Nephron progenitor cell (in vitro differentiated cells): ENCODE results near the gene CHST9.

Experiments
- DNase-seq: peaks from one replicate; pipeline ENCODE4 v3.0.0; 2021
- H3K27ac Mint-ChIP-seq: 2 replicates; pipeline ENCODE4 v1.8.0; 2021; ENCODE audit warnings: mild to moderate bottlenecking, moderate library complexity, mixed read lengths
- H3K27me3 Mint-ChIP-seq: 2 replicates; pipeline ENCODE4 v1.8.0; 2021; ENCODE audit warnings: mild to moderate bottlenecking, low read depth, mixed read lengths; ENCODE audit not compliant: poor library complexity
- H3K36me3 Mint-ChIP-seq: 2 replicates; pipeline ENCODE4 v1.8.0; 2021; ENCODE audit warnings: low read depth, mixed read lengths
- H3K4me1 Mint-ChIP-seq: 2 replicates; pipeline ENCODE4 v1.8.0; 2021; ENCODE audit warnings: mixed read lengths
- H3K4me3 Mint-ChIP-seq: 2 replicates; pipeline ENCODE4 v1.8.0; 2021; ENCODE audit warnings: mild to moderate bottlenecking, moderate library complexity, mixed read lengths
- H3K9me3 Mint-ChIP-seq: 2 replicates; pipeline ENCODE4 v1.8.0; 2021; ENCODE audit warnings: mild to moderate bottlenecking, moderate library complexity, mixed read lengths
- TF ChIP-seq, protein P1 (sequence below): fragments of 200-600 bp; sonication (generic); IDR thresholded peaks from 2 replicates; pipeline ENCODE4 v1.5.0; 2021; ENCODE audit warnings: antibody characterized with exemption

CHST9 gene

DNA sequence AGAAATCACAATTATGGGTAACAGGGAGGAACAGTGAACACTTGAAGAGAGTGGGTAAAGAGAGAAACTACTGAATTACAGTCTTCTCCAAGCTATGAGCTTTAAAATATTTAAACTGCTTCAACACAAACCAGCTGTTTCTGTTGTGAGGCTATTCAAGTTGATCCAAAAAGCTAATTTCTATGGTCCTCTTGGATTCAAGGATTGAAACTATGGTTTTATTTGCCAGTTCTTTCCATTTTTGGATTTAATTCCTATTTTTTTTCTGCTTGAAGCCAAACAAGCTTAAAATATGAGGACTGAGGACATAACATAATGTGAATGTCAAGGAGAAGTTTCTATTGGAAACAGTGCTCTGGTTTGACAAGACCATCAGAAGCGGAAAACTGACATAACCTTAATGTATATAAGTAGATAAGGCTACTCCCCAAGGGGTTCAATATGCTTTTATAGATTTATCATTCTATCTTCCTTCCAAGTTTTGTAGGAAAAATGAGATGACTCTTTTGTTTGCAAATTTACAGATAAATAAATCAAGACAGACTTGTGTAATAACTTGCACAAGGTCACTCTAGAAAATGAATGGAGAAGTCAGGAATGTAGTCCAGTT, 258.9 kb downstream of the CHST9 start:
- Mint-ChIP-seq H3K27ac (no peak overlapping the region), H3K36me3 (peaks cover 5% of the 10 kb centered on the region), H3K9me3 (peaks cover 20% of the 10 kb centered on the region), H3K4me3 (no peak overlapping the region), H3K27me3 (peaks cover 10% of the 10 kb centered on the region), H3K4me1 (peaks cover 16% of the 10 kb centered on the region)
- TF ChIP-seq, protein P1, sequence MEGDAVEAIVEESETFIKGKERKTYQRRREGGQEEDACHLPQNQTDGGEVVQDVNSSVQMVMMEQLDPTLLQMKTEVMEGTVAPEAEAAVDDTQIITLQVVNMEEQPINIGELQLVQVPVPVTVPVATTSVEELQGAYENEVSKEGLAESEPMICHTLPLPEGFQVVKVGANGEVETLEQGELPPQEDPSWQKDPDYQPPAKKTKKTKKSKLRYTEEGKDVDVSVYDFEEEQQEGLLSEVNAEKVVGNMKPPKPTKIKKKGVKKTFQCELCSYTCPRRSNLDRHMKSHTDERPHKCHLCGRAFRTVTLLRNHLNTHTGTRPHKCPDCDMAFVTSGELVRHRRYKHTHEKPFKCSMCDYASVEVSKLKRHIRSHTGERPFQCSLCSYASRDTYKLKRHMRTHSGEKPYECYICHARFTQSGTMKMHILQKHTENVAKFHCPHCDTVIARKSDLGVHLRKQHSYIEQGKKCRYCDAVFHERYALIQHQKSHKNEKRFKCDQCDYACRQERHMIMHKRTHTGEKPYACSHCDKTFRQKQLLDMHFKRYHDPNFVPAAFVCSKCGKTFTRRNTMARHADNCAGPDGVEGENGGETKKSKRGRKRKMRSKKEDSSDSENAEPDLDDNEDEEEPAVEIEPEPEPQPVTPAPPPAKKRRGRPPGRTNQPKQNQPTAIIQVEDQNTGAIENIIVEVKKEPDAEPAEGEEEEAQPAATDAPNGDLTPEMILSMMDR = no peak
- DNase-seq = no peak

DNA sequence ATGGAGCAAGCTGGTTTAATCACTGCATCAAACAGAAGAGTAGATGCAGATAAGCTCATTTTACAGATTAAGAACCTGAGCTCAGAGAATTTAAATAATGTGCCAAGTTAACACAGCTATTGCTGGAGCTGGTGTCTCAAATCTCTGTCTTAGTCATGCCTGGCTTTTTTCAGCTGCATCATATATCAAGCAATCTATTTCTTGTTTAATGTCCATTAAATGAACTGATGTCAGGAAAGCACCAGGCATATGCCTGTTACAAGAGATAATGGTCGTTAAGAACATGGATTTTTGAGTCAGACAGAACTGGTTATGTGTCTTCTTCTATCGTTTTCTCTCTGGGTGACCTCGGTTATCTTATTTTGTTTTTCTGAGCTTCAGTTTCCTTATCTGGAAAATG, 259.8 kb downstream of the CHST9 start:
- Mint-ChIP-seq H3K27ac (no peak overlapping the region), H3K9me3 (peaks cover 27% of the 10 kb centered on the region), H3K27me3 (peaks cover 10% of the 10 kb centered on the region), H3K4me3 (no peak overlapping the region), H3K4me1 (peaks cover 23% of the 10 kb centered on the region), H3K36me3 (peaks cover 5% of the 10 kb centered on the region)
- no peak for DNase-seq
- TF ChIP-seq, protein P1 = no peak

DNA sequence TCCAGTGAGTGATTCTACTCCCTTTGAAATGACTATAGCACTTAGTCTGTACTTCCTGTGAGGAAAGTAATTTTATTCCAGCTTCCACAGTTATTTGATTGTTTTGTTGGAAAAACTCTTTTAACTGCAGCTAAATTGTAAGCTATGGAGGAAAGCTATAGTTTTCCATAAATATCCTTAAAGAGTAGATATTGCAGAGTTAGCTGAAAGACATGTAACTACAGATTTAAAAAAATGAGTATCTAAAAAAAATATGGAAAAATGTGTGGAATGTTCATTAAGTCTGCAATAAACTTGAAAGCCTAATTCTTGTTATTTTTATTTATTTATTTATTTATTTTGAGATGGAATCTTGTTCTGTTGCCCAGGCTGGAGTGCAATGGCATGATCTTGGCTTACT, 262.8 kb downstream of the CHST9 start:
- Mint-ChIP-seq H3K27me3 (peaks cover 7% of the 10 kb centered on the region), H3K4me3 (no peak overlapping the region), H3K27ac (no peak overlapping the region), H3K4me1 (peaks cover 28% of the 10 kb centered on the region), H3K36me3 (peaks cover 5% of the 10 kb centered on the region), H3K9me3 (peaks cover 27% of the 10 kb centered on the region)
- no peak for DNase-seq
- TF ChIP-seq, protein P1 = no peak

DNA sequence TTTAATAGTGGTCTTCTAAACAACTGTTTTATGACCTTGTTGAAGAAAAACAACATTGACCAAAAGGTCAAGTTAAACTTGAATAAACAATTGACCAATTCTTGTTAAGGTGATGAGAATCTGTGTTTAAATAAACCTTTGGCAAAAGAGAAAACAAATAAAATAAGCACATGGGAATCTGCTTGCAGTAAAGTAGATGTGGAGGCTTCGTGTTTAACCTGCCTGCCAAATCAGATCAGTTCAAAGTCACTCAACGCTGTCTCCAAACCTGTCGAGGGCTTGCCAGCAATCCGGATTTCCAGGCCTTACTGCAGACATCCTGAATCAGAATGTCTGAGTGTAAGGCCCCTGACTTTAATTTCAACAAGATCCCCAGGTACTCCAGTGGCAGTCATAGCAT, 264.5 kb downstream of the CHST9 start:
- peaks cover 23% of the 10 kb centered on the region for H3K4me1 Mint-ChIP-seq
- no peak for DNase-seq
- no peak overlapping the region for H3K4me3 Mint-ChIP-seq
- H3K27me3 Mint-ChIP-seq = peaks cover 3% of the 10 kb centered on the region
- TF ChIP-seq, protein P1 = no peak
- peak overlapping the region; percentile 50 for H3K27ac Mint-ChIP-seq
- H3K36me3 Mint-ChIP-seq = peaks cover 5% of the 10 kb centered on the region
- H3K9me3 Mint-ChIP-seq = peaks cover 27% of the 10 kb centered on the region

DNA sequence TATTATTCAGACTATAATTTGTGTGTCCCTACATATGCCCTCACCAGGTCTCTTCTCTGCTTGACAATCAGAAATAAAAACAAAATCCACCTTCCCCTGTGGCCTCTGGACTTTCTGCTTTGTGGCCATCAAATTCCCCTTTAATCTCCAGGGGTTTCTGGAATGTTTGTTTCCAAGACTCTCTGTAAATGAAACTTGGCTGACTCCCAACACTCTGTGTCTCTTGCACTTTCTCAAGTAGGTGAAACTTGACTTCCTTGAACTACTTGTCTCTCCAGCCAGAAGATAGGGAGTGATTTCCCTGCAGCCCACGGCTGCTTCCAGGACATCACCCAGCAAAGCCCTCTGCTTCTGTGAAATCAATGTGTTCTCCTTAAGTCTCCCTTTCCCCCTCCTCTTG, 265.5 kb downstream of the CHST9 start:
- peak overlapping the region; percentile 72 for H3K27ac Mint-ChIP-seq
- peaks cover 3% of the 10 kb centered on the region for H3K27me3 Mint-ChIP-seq
- H3K4me1 Mint-ChIP-seq = peaks cover 23% of the 10 kb centered on the region
- peaks cover 5% of the 10 kb centered on the region for H3K36me3 Mint-ChIP-seq
- TF ChIP-seq, protein P1 = no peak
- H3K9me3 Mint-ChIP-seq = peaks cover 27% of the 10 kb centered on the region
- H3K4me3 Mint-ChIP-seq = no peak overlapping the region
- no peak for DNase-seq

DNA sequence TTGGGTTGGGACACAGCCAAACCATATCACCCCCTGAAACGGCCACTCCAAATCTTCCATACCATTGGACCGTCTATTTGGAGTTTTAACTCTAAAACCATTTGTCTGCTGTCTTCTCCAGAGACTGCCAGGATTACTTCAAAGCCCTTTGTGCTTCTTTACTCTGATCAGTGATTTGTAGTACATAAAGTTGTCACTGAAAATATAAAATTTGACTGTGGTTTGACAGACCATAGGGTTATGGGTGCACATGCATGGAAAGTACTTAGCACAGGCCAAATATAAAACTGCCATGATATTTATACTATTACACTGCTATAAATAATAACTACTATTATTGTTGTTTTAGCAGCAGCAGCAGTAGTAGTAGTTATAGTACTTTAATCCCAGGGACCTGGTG, 265.9 kb downstream of the CHST9 start:
- Mint-ChIP-seq H3K9me3 (peaks cover 27% of the 10 kb centered on the region), H3K4me1 (peaks cover 23% of the 10 kb centered on the region), H3K27ac (no peak overlapping the region), H3K36me3 (peaks cover 5% of the 10 kb centered on the region), H3K4me3 (no peak overlapping the region), H3K27me3 (peaks cover 3% of the 10 kb centered on the region)
- DNase-seq = no peak
- TF ChIP-seq, protein P1 = no peak
